T-helper 2 cell (primary cell): ENCODE data around the gene SDHC.

Source experiments
- DNase-seq, 5 experiments: peaks; one replicate each; pipeline versions ENCODE4 v3.0.0 to v3.0.0-alpha.2; 2012 to 2022
- total RNA-seq, 2 donors: gene quantifications; one replicate each; lab custom pipeline; 2026; lab: John Stamatoyannopoulos, UW

The SDHC gene, protein sequence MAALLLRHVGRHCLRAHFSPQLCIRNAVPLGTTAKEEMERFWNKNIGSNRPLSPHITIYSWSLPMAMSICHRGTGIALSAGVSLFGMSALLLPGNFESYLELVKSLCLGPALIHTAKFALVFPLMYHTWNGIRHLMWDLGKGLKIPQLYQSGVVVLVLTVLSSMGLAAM
- 9.4 to 15.4 reads per million in 2 donors for total RNA-seq

DNA sequence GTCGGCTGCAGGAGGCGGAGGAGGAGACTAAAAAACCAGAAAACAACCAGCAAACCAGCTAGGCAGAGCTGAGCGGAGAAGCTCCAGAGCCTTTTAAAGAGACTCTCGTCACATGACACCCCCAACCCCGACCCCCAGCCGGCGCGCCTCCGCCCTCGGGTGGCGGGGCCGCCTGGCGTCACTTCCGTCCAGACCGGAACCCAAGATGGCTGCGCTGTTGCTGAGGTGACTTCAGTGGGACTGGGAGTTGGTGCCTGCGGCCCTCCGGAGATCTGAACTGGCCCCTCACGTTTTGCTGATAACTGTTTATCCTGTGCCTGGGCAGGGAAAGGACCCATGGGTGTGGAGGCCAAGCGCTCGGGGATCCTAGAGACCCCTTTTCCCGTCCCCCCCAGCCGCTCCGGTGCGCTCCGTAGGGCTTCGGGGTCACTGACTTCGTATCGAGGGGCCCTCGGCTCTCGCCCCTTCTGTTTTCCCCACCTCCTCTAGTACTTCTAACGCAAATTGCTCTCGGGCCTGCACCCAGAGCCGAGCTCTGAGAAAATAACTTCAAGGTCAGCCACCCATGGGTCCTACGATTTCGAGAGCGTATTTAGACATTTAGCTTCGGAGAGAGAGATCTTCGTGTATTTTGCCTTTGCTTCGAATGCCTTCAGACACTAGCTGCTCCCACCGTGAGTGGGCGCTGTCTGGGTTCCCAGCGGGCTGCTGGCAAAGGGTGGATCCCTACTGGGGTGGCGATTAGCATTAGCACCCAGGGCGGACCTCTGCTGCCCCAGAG lies at the start of gene SDHC:
TSS of gene SDHC (plus strand) at position 181 of the 781 bp plus-strand sequence. CDS start at position 206, 25 bp downstream.
- DNase-seq, result peak; percentile 80 to 94 (median 88)

DNA sequence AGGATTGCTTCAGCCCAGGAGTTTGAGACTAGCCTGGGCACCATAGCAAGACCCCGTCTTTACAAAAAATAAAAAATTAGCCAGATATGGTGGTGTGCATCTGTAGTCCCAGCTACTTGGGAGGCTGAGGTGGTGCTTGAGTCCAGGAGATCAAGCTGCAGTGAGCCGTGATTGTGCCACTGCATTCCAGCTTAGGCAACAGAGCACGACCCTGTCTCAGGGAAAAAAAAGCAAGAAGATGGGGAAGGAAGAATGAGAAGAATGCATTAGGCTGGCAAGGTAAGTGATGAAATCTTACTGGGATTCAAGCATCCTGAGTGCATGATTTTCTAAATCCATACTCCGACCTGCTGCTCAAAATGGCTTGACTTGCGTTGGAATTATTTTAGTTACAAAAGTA lies 48.9 kb upstream of the SDHC start:
- no peak for DNase-seq

DNA sequence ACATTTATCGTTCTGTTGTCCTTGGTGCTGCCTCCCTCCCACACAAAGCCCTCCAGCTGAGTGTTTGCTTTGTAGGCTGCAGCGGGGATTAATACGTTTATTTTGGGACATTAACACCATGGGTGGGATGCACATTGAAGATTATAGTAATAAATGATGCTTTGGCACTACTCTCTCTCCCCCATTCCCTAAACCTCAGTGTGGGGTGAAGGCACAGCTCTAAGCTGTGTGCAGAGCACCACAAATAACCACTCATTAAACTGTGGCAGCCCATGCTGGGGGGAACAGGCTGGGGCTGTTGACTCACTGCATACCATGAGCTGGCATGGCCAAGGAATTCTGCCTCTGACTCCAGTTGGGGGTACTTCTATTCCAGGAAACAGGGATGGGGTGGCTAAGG lies 48.0 kb upstream of the SDHC start:
- DNase-seq, result no peak

DNA sequence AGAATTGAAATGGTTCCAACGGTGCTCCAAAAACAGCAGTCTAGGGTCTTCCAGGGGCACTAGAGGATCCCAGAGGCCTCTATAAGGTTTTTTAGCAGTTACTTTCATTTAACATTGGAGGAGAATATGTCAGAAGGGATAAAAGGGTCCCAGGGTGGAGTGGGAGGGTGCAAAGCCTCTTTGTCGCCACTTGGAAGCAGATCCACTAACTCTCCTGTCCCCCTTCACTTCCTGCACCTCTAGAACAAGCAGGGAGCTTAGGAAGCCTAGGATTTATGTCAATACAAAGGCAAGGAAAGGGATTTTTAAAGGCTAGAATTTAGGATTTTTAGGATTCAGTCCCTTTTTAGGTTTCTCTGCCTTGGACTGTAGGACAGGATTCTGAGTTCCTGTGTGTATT lies 47.3 kb upstream of the SDHC start:
- DNase-seq, result no peak

DNA sequence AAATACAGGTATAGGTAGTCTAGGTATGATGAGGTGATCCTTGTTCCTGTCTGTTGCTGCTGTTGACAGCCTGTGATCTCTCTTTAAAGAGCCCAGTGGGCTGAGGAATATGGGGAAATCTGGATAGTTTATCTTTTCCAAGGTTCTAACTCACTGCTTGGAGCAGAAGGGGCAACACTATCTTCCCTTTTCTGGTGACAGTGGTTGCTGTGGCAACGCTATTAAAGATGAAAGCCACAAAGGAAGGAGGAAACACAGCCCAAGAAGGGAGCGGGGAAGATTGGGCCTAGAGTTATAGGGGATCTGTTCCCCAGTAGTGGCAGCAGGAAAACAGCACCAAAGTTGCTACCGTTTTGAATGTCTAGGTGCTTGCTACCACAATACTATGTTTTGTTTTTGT lies 46.9 kb upstream of the SDHC start:
- no peak for DNase-seq

DNA sequence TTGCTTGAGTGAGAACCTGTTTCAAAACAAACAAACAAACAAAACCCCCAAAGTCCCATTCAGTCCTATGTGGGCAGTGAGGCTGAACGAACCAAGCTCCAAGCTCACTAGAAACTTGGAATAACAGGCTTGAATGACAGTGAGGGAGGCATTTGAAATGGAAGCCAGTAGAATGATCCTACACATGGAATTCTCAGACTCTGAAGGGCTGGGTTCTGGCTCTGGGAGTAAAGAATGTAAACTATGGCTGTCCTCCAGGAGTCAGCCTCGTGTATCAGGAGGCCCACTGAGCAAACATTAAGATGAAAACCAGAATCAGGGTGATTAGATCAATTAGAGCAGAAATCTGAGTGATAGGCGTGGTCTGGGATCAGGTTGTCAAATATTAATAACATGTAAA lies 40.8 kb upstream of the SDHC start:
- no peak for DNase-seq

DNA sequence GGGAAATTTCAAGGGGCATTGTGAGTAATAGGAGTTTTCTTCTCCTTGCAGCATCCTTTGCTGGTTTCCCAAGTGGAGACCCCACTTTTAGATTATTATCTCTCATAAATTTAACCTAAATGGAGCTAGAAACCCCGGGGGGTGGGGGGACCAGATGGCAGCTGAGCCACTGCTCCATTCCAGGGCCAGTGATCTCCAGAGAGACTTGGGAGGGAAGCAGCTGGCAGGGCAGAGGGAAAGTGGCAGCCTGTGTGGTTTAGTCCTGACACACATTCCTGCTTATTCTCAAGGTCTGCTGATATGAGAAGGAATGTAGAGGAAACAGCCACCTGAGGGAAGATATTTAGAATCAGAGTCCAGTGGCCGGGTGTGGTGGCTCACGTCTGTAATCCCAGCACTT lies 39.3 kb upstream of the SDHC start:
- no peak for DNase-seq

DNA sequence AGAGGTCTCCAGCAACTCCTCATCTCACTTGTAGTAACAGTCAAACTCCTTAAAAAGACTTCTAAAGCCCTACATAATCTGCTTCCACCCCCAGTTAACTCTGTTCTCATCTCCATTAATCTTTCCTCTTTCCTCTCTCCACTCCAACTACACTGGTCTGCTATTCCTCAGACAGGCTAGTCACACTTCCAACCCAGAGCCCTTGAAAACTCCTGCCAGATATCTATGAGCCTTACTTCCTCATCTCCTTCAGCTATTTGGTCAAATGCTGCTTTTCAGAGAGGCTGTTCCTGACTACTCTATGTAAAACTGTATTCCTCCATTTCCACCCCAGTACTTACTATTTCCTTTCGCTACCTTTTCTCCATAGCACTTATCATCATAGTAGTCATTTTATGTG lies 31.2 kb upstream of the SDHC start:
- DNase-seq, result no peak

DNA sequence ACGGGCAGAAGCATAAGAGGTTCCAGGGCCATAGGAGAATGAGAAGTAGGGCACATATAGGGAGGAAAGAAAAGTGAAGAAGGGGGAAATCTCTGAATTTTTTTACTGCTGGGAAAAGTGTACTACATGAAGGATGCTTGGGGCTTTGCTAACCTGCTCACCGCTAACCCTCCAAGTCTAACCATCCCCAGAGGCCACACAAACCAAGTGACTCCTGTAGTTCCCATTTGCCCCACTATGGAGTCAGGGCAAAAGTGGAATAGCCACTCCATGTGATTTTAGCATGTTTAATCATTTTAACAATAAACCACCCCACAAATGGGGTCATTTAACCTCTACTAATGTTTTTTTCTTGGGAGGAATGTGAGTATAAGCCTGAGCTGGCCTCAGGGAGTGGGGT lies 29.1 kb upstream of the SDHC start:
- no peak for DNase-seq

DNA sequence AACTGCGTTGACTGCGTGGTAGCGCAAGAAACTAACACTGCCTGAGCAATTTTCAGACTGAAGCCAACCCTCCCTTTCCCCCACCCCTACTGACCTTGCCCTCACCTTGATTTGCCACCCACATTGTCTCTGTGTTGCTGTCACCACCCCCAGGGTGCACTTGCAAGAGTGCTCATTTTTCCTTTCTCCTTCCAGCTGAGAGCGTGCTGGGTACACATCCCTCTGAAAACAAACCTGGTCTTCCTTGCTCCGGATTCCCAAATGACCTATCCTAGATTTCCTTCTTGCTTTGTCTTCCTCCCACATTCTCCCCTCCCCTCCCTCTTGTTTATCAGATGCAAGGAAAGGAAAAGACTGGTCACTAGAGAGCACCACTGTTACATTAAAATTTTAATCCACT lies 28.7 kb upstream of the SDHC start:
- no peak for DNase-seq

DNA sequence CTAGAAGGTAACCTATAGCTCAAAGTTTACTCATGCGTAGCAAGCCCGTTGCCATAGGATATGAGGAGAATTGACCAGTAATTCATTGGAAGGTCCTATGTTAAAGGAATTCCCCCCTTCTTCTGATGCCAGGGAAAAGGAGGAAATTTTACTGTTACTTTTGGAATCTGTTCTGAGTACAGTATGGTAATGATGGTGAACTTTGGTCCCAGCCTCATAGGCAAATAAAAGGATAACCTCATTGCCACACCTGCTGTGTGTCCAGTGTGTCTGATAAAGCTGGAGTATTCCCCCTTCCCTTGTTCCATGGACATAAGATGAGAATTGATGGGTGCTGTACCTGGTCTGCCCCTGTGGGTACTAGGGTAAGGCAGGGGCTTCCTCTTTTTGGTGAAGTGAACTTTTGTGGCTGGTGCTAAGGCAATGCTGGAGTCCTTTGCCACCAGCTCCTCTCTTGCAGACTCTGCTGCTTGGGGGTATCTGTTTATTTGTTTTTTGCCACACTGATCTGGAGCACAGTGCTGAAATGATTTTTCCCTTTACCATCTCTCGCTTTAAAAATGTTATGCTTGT lies 26.6 kb upstream of the SDHC start:
- DNase-seq, result no peak

DNA sequence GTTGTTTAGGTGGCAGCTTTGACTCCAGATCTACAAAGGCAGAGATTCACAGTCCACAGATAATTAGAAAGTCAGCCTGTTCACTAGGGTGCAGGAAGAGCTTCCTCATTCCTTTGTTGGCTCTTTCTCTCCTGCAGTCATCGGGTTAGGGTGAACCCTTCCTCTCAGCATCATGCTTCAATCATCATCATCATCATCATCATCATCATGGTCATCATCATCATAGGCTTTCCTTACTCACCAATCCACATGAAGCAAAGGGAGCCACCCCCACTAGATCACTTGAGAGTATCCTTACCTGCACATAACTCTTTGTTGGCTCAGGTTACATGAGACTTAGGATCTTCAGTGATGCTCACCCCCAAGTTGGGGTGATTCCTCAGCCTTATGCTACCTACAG lies 23.4 kb upstream of the SDHC start:
- DNase-seq, result no peak

DNA sequence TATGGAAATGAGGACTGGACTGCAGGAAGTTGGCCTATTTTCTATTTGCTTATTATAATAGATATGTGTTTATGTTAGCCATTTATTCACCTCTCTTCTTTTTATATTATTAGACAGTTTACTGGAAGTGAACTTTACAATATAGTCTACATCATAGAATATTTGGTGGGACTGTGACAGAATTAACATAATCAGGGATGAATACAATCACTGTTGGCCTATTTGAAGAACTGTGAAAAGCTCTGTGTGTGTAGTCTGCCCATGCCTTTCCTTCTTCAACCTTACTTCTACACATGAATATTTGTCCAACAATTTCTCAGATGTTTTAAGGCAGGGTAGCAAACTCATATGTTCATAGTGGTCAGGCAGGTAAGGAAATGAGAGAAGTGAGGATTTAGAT lies 16.8 kb upstream of the SDHC start:
- no peak for DNase-seq

DNA sequence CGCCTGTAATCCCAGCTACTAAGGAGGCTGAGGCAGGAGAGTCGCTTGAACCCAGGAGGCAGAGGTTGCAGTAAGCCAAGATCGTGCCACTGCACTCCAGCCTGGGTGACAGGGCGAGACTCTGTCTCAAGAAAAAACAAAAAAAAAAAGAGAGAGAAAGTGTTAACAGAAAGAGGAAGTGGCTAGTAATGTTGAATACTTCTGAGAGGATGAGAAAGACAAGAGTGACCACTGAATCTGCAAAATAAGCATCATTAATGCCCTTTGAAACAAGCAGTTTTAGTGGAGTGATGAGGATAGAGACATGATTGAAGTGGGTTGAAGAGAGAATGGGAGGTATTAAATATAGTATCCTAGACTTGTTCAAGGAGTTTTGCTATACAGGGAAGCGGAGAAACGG lies 16.1 kb upstream of the SDHC start:
- DNase-seq, result no peak

DNA sequence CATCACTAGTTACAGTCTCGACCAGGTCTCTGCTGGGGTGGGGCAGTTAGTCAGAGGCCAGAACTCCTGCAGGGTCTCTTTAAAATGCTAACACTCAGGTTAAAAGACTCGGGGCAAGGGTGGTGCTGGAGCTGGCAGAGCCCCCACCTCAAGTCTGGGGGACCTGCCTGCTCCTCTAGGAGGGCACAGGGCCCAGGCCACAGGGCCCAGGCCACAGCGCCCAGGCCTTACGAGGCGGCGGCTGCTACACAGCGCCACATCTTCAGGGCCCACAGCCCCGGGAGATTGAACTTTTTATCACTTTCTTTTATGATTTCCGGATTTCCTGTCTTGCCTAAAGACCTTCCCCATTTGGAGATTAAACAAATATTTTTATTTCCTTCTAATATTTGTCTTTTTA lies 14.8 kb upstream of the SDHC start:
- DNase-seq, result no peak

DNA sequence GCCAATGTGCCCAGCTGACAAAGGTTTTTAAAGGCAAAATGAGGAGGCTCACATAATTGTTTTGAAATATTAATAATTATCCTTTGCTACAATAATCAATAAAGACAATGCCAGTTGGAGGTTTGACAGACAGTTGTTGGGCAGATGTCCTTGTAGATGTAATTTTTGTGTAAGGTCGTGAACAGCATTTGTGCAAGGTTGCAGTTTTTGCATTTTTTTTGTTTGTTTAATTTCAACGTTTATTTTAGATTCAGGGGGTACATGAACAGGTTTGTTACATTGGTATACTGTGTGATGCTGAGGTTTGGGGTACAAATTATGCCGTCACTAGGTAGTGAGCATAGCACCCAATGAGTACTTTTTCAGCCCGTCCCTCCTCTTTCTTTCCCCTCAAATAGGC lies 13.7 kb upstream of the SDHC start:
- DNase-seq, result no peak

DNA sequence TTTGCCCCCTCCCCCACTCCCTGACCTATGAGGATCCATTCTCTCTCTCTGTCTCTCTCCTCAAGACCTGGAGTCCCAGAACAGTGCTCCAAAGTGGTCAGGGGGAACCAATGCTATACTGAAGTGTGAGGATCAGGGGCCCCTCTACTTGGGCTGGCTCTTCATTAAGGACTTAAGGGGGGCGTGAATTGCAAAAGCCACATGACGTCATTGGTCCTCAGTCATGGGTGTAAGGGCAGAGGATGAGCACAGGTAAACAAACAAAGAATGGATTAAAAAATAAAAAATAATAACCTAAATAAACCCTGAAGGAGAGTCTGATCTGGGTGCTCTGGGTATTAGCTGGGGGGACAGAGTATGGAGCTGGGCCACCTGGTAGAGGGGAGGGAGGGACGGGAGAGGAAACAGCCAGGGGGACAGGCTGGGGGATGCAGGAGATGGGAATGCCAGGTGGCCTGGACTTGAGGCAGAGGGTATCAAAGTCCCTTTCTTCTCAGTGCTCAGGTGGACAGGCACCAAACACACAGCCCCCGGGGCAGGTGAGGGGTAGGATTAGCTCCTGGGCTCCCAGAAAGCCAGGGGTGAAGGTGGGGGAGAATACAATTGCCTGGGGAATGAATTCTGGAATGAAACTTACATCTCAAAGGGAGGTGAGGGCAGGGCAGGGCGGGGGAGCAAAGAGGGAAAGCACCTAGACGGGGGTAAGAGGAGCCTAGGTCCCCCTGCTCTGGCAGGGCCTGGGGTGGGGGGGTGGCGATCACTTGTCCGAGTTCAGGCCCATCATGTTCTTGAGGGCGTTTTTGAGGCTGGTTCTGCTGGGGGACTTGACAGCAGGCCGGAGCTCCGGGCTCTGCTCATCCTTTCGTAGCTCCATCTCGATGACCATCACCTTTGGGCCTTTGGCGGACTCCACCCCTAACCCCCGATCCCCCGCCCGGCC lies 9.0 kb upstream of the SDHC start:
- no peak for DNase-seq

DNA sequence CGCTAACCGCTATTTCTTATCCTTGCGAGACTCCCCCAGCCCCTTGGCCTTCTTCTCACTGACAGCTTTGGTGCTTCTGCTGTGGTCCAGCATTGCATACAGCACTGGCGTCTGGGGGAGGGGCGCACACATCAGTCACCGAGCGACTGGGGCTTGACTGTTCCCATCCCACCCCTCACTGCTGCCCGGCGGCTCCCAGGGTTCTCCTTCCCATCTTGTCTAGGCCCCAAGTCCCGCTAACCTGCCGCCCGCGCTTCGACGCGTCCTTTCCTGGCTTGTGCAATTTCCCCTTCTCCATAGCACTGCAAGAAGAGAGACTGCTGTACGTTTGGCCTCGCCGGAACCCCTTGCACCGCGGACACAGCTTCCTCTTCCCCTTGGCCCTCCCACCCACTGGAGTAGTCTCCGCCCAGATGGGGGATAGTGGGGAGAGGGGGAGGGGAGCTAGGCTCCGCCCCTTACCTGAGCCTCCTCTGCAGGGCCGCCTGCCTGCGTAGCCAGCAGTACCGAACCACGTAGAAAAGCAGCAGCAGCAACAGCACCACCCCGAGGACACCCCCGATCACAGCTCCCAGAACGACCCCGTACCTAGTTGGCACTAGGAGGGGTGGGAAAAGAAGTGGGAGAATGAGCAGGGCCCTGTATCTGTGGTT lies 8.2 kb upstream of the SDHC start:
- peak; percentile 60 to 90 (median 82) for DNase-seq

DNA sequence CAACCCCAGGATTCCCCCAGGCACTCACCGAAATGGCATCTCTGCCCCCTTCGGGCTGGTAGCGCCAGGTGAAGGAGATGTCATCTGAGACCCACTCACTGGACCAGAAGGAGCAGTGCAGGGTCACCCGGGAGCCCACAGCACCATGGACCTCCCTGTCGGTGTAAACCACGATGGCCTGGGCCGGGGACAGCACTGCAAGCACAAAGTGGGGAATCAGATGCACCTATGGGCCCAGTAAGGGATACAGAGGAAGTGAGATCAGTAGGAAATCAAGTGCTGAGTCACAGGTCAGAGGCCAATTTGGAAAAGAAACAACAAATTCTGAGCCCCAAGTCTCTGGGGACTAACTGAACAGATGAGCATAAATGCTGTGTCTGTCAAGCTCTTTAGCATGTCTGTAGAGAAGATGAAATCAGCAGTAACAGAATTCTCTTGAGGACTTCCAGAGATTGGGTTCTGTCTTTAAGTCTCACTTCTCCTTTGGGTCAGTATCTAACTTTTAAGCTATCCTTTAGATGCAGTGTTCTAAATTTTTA lies 6.9 kb upstream of the SDHC start:
- DNase-seq, result peak in 2 of 5 experiments; percentile 7 to 33

DNA sequence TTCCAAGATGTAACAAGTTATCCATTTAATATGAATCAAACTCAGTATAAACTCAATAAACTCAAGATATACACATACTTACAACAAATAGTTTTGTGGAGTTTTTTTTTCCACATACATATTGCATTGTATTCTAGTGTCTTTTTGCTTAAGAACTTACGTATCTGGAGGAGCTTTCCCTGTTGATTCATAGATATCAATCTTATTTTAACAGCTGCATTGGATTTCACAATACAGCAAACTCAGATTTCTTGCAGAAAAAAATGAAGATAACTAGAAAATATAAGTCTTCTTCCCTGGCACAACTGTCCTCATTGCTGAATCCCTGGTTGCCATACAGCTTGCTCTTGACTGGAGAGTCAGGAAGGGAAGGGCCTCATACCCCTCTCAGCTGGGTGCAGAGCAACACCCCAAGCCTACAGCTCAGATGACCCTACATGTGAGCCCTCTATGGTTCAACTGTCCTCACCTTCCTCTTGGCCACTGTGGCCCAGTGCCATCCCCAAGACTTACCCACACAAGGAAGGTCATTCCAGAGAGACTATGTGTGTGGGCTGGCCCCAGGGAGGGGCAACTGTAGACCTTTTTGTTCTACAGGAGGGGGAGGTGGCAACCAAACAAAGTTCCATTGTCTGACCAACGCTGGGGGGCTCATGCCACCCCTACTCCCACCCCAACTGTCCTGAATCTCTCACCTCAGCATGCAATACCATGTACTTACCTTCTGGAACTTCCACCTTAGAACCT lies 6.1 kb upstream of the SDHC start:
- DNase-seq, result no peak

DNA sequence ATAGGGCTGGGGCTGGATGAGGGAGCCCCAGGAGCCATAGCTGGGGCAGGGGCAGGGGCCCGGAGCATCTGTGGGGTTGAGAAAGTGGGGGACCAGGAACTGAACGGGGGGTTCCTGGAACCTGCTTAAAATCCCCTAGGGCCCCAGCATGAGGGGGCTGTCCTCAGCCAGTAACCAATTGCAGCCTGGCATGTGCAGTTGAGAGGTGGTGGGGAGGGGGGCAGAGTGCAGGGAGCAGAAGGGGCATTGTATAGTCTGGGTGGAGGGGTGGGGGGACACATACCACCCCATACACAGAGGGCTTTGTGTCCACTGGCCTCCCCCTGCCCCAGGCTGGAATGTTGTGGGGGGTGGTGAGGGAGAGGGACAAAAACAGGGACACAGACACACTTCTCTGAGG lies 4.3 kb upstream of the SDHC start, which contains the start of gene MPZ:
TSS of gene MPZ (minus strand) at position 101 of the 400 bp plus-strand sequence. CDS start at position 38, 63 bp downstream.
- no peak for DNase-seq
